Measurements from ENCODE around the gene ANO2.

The ANO2 gene

GRCh38 chr12:5807514-5808219 is 137.4 kb downstream of the ANO2 start:
- no peak for FAIRE-seq

DNA sequence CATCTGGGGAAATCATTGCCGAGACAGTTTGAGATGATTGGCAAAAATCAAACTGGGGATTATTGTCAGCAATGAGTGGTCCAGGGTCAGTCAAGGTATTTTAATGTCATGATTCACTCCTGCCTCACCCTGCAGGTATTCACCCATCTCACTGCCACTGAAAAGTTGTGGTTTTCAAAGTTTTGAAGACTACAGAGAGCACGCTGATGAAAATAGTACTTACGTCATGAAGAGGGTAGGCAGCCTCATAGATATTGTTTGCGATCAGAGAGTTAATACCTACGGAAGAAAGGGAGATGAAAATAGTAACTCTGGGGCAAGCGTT is 138.0 kb downstream of the ANO2 start:
- no peak for FAIRE-seq

- FAIRE-seq, result no peak
Observed at GRCh38 chr12:5806371-5807089, 138.5 kb downstream of the ANO2 start.

- FAIRE-seq, result no peak
Observed at GRCh38 chr12:5803532-5803931, 141.5 kb downstream of the ANO2 start.

- FAIRE-seq, result no peak
Observed at GRCh38 chr12:5798242-5799015, 146.6 kb downstream of the ANO2 start.

- no peak for FAIRE-seq
Observed at GRCh38 chr12:5797661-5798060, 147.4 kb downstream of the ANO2 start.

- FAIRE-seq, result no peak
Observed at GRCh38 chr12:5796959-5797225, 148.2 kb downstream of the ANO2 start.

GRCh38 chr12:5796171-5796958 is 148.7 kb downstream of the ANO2 start:
- FAIRE-seq, result no peak

DNA sequence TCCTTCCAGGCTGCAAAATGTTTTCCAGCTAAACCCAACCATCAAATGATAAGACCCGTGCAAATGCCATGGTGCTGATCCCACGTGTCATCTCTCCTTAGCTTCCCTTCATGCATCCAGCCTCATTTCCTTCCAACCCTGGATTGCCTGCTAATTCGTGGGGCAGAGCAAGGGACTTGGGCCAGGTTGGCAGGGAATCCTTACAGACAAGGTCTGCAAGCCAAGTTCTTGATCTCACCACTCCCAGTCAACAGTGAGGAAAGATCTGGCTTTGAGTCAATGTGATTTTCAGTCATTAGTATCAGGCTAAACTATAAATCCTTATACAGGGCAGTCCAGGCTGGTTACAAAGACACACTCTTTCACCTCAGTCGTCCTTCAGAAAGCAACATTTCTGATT is 150.9 kb downstream of the ANO2 start:
- no peak for FAIRE-seq

DNA sequence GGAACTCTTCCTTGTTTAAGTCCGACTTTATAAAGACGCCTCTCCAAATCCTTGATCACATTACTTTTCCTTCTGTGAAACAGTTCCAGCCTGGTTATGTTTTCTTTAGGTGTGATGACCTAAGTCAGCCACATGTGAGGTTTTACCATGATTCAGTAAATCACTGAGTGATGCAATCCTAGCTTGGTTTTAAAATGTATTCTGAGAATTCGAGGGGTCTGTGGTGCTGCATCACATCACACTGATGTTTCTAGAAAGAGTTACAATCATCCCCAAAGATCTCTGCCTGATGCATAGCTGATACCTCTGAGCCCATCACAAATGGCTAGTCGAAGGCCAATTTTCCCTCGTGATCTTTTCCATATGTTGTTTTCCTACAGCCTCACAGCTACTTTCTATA is 152.7 kb downstream of the ANO2 start:
- FAIRE-seq, result no peak

DNA sequence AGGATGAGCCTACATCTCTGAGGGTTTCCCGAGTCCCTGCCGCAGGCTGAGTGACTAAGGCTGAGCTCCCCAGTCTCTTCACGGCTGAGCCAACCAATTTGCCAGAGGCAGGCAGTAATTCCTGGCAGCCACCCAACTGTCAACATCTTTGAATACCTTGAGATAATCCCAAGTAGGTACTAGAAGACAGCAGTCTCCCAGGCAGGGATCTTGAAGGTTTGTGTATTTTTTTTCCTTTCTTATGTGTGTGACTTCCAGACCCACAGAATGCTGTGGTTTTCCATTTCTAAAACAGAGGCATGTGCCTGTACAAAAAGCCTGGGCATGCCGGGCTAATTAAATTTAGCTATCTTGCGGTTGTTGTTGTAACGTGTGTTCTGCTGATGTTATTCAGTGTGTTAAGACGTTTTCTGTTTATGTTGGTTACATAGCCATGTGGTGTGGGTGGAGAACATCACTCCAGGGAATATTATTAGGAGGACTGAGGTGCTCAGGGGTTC is 155.5 kb downstream of the ANO2 start:
- no peak for FAIRE-seq

DNA sequence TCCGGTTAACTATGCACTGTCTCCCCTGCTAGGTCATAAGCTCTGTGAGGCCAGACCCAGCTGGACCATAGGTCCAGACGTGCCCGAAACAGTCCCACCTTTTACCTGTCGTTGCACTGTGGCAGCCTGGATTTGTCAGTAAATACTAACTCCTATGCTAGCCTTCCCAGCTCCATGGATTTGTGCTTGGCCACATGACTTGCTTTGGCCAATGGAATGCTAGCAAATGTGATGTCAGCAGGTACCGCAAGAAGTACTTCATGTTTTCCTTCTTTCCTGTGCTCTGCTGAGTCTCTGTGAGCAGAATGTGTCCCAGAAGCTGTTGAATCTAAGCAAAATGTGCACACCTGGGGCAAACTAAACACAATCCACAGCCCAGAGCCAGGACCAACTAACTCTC is 157.2 kb downstream of the ANO2 start:
- no peak for FAIRE-seq

- no peak for FAIRE-seq
Observed at GRCh38 chr12:5785601-5786000, 159.5 kb downstream of the ANO2 start.

DNA sequence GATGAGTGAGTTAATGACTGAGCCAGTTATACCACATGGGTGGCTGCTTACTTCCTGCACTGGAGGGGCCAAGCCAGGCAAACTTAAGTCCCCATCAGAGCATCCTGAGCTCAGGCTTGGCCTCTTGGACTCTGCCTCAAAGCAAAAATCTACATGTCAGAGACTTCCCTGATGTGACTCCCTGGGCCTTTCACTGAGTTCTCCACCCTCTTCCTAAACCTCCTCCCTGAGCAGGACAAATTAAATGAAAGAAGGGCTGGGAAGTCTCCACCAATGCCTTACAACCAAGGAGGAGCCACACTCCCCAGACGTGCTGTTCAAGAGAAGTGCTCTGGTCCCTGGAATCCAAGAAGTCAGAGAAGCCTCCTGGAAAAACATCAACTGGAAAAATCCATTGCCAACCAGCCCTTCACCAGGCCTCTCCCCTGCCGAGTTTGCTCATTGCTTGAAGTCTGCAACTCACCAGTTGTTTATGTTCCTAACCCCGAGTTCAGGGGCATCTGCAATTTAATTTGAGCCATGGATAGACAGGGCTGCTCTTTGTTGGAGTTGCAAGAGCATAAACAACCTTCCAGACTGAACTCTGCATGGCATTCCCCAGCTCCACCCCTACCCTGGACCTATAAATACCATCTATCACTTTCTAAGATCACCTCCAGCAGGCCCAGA is 160.5 kb downstream of the ANO2 start:
- no peak for FAIRE-seq

GRCh38 chr12:5783289-5783920 is 161.7 kb downstream of the ANO2 start:
- no peak for FAIRE-seq

DNA sequence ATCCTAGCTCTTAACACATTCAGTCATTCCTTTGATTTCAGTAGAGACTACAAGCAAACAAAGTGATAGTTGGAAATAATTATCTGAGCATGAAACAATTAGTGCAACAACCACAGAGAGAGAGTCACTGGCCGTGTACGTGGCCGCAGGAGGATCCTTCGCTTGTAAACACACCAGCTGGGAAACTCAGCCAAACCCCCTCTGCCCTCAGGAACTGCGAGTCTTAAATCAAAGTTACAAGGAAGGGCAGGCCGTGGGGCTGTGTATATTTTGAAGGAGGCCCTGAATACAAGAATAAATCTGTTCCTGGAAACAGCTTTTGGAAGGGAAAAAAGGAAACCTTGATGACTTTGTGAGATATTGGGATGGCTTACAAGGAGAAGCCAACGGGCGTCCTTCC is 164.5 kb downstream of the ANO2 start:
- FAIRE-seq, result no peak

DNA sequence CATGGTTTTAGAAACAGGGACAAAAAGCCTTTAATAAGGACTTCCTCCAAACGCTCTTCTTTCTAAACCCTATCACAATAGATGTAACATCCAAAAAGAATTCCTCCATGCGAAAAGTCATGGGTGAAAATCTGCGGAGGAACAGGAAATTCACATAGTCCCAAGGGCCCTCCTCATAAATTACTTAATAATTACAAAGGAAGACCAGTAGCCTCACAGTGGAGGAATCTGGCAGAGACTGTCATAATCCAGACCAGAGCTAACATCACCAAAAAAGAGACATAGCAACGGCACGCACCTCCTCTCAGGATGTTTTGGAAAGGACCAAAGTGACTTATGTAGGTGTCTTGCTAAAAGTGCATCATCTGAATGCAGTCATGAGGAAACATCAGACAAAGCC is 165.7 kb downstream of the ANO2 start:
- no peak for FAIRE-seq

DNA sequence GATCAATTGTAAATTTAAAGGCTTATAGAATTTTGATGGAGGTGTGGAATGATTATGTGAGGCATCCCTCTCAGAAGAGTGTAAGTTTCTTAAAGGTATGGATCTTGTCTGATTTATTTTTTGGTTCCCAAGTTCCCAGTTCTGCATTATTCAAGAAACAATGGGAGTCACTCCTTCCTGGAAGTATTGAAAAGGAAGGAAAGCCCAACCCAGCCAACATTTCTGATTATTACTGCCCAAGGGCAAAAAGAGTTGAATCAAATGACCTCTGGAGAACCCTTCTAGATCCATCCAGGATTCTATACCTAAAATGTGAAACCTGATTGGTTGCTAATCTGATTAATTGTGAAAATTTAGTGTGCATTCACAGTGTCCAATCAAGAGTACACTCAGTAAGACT is 166.2 kb downstream of the ANO2 start:
- no peak for FAIRE-seq

- FAIRE-seq, result no peak
Observed at GRCh38 chr12:5777451-5777850, 167.6 kb downstream of the ANO2 start.

GRCh38 chr12:5776091-5776490 is 169.0 kb downstream of the ANO2 start:
- FAIRE-seq, result no peak

DNA sequence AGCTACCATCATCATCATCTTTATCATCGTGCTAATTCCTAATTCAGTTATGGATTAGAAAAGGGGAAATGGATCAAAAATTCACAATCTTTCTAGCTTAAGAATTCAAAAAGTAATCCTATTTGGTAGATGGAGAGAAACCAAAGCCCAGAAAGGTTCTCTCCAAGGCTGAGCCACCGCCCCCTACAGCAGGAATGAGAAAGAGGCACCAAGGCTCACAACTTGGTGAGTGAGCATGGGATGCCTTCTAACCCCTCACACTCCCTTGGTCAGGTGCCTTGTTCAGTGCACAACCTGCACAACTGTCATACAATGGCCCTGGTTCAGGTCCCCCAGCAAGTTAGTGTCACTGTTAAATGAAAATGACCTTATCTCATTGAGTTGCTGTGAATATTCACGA is 171.5 kb downstream of the ANO2 start:
- FAIRE-seq, result no peak

DNA sequence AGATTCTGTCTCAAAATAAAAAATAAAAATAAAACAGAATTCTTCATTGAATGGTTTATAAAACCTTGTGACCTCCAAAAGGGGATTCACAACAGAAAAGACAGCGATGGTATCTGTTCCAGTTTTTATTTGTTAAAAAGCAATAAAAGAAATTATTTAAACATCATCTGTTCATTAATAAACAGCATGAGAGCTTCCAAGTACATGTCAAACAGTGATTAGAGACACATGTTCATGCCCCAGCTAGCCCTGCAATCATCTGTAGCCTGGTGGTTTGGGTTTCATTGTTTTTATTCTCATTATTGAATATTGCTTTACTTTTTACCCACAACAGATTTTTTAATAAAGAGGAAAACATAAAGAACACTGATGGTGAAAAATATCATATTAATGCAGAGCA is 173.3 kb downstream of the ANO2 start:
- FAIRE-seq, result no peak
